Brain microvascular endothelial cell (primary cell): Measurements from ENCODE around the gene TLN1.

Experiments
- DNase-seq: peaks from one replicate; pipeline ENCODE4 v3.0.0-alpha.2; 2020
- H3K27ac ChIP-seq: fragments of 250-450 bp; sonication (Bioruptor Pico); 2 replicates; pipeline ENCODE4 v1.5.1; 2020; ENCODE audit warnings: mild to moderate bottlenecking, moderate library complexity
- H3K27me3 ChIP-seq: fragments of 250-450 bp; sonication (Bioruptor Pico); replicated peaks from 2 replicates; pipeline ENCODE4 v1.5.1; 2020; ENCODE audit warnings: mild to moderate bottlenecking
- H3K36me3 ChIP-seq: fragments of 250-450 bp; sonication (Bioruptor Pico); replicated peaks from 2 replicates; pipeline ENCODE4 v1.5.1; 2020; ENCODE audit warnings: mild to moderate bottlenecking
- H3K4me3 ChIP-seq: 2 replicates; pipeline ENCODE4 v1.5.1; 2011; ENCODE audit warnings: low read depth, mild to moderate bottlenecking, control low read depth, low read length, moderate library complexity
- CTCF ChIP-seq: IDR thresholded peaks from 2 replicates; pipeline ENCODE4 v1.5.1; 2011; ENCODE audit warnings: low read depth, mild to moderate bottlenecking, moderate library complexity, low read length, control low read depth, inconsistent platforms; ENCODE audit errors: missing control alignments
- in situ Hi-C: cut with HindIII; loops from 2 replicates; pipeline ENCODE4 v1.10.0; 2017; ENCODE audit warnings: low sequenced_read_pairs, low pct_ligation_motif_present

TLN1 gene

GRCh38 chr9:35718721-35719511 is 13.1 kb downstream of the TLN1 start:
- H3K27ac ChIP-seq: no peak overlapping the region
- in situ Hi-C loops: no loop called here
- no peak for DNase-seq
- peaks cover 100% of the 10 kb centered on the region for H3K36me3 ChIP-seq
- H3K4me3 ChIP-seq: no peak overlapping the region
- no peak for TF ChIP-seq CTCF
- no peaks in the 10 kb centered on the region for H3K27me3 ChIP-seq

- no peak for TF ChIP-seq CTCF
- in situ Hi-C loops: no loop called here
- H3K27ac ChIP-seq: no peak overlapping the region
- no peak for DNase-seq
- no peaks in the 10 kb centered on the region for H3K27me3 ChIP-seq
- H3K36me3 ChIP-seq: peaks cover 100% of the 10 kb centered on the region
- no peak overlapping the region for H3K4me3 ChIP-seq
These were observed 14.7 kb downstream of the TLN1 start for GRCh38 chr9:35717132-35717870.

GRCh38 chr9:35716230-35716629 is 15.8 kb downstream of the TLN1 start:
- Histone ChIP-seq H3K27me3 (no peaks in the 10 kb centered on the region), H3K27ac (no peak overlapping the region), H3K36me3 (peaks cover 100% of the 10 kb centered on the region), H3K4me3 (no peak overlapping the region)
- in situ Hi-C loops: no loop called here
- no peak for TF ChIP-seq CTCF
- DNase-seq: no peak

- in situ Hi-C loops: no loop called here
- H3K36me3 ChIP-seq: peaks cover 96% of the 10 kb centered on the region
- TF ChIP-seq CTCF: no peak
- no peak overlapping the region for H3K4me3 ChIP-seq
- no peaks in the 10 kb centered on the region for H3K27me3 ChIP-seq
- no peak overlapping the region for H3K27ac ChIP-seq
- DNase-seq: no peak
These were observed 17.3 kb downstream of the TLN1 start for GRCh38 chr9:35714579-35715252.

GRCh38 chr9:35714123-35714522 is 17.9 kb downstream of the TLN1 start:
- Histone ChIP-seq H3K4me3 (no peak overlapping the region), H3K27ac (no peak overlapping the region), H3K36me3 (peaks cover 94% of the 10 kb centered on the region), H3K27me3 (no peaks in the 10 kb centered on the region)
- no peak for DNase-seq
- in situ Hi-C loops: no loop called here
- no peak for TF ChIP-seq CTCF
